ENCODE data around the gene ZIC2. TPM values are rescaled to one million over a fixed set of nuclear protein-coding genes. Genes with fewer than 3 reads are reported as not detected.
"Not testable (repeated sequence)": the region's sequence is repeated elsewhere in the genome, so short reads cannot be mapped to it uniquely, and the experiment has no call there.

ZIC2 gene
- total and polyA plus RNA-seq, 2 of the 4 experiments (the other 2 are of a cell fraction), result not detected

DNA sequence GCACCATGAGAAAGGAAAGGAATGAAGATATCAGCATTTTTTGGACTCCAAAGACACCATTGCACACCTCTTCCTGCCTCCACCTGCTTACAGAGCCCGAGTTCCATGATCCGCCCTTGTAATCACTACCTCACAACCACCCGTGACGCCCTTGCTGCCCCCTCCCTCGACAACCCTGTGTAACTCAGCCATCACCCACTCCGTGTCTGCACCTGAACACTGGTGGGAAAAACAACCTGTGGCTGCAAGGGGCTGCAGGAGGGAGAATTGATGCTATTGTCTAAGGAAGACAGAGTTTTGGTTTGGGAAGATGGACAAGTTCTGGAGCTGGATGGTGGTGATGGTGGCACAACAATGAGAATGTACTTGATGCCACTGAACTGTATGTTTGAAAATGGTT, 37.0 kb upstream of the ZIC2 start:
- no peak overlapping the region for H2BK120ac ChIP-seq (ENCODE audit: low read depth, low read length)
- no peaks in the 10 kb centered on the region for H3K36me3 ChIP-seq (ENCODE audit: control insufficient read depth, insufficient read depth, low read length)
- H3K4me2 ChIP-seq (ENCODE audit: low read depth, low read length), result no peak overlapping the region
- H3K18ac ChIP-seq (ENCODE audit: low read depth, low read length), result no peak overlapping the region
- no peak overlapping the region for H3K4me3 ChIP-seq (ENCODE audit: insufficient read depth, low read depth, low read length)
- H3K9me3 ChIP-seq (ENCODE audit: control insufficient read depth, insufficient read depth, low read length), result no peaks in the 10 kb centered on the region
- H3K4ac ChIP-seq (ENCODE audit: low read depth, low read length), result no peak overlapping the region
- BruUV-seq (replicated peaks), result no TSS peak
- H4K5ac ChIP-seq (ENCODE audit: low read depth, low read length), result no peak overlapping the region
- no peak overlapping the region for H2BK5ac ChIP-seq (ENCODE audit: low read depth, low read length, poor library complexity, severe bottlenecking)
- in situ Hi-C loops (cut with MboI; ENCODE audit: low sequenced_read_pairs) (no loop called here), intact Hi-C loops (cut with micrococcal nuclease) (no loop called here), dilution Hi-C loops (cut with HindIII; ENCODE audit: low sequenced_read_pairs, unreplicated experiment) (no loop called here)
- CTCF ChIA-PET, result no interaction called here
- no peak overlapping the region for H2AK9ac ChIP-seq (replicated peaks; ENCODE audit: low read depth, low read length, poor library complexity)
- POLR2A ChIA-PET (ENCODE audit: unreplicated experiment), result no interaction called here
- no peak overlapping the region for H3K9ac ChIP-seq (ENCODE audit: low read depth, low read length)
- no peak overlapping the region for H3K56ac ChIP-seq (ENCODE audit: extremely low read depth, insufficient read depth, low read length)
- H4K20me1 ChIP-seq (ENCODE audit: insufficient read depth, low read length), result no peaks in the 10 kb centered on the region; the same call in 1 of the 2 replicates
- H3K27me3 ChIP-seq (ENCODE audit: control insufficient read depth, insufficient read depth, low read length), result peaks cover 28% of the 10 kb centered on the region
- H2AK5ac ChIP-seq (ENCODE audit: low read depth, low read length), result no peak overlapping the region
- H3K23ac ChIP-seq (ENCODE audit: low read depth, low read length), result no peak overlapping the region
- no peaks in the 10 kb centered on the region for H3K79me1 ChIP-seq (ENCODE audit: low read depth in 1 of 2, low read length in 2 of 2)
- no peak for TF ChIP-seq FOS (IDR thresholded peaks at IDR 0.05; ENCODE audit: low read depth, low read length)
- TF ChIP-seq, protein P1, sequence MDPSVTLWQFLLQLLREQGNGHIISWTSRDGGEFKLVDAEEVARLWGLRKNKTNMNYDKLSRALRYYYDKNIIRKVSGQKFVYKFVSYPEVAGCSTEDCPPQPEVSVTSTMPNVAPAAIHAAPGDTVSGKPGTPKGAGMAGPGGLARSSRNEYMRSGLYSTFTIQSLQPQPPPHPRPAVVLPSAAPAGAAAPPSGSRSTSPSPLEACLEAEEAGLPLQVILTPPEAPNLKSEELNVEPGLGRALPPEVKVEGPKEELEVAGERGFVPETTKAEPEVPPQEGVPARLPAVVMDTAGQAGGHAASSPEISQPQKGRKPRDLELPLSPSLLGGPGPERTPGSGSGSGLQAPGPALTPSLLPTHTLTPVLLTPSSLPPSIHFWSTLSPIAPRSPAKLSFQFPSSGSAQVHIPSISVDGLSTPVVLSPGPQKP (IDR thresholded peaks at IDR 0.05; ENCODE audit: borderline replicate concordance, low read depth, low read length), result no peak
- no peak for TF ChIP-seq RFX5 (IDR thresholded peaks at IDR 0.05; ENCODE audit: low read depth, low read length)
- TF ChIP-seq, protein P2, sequence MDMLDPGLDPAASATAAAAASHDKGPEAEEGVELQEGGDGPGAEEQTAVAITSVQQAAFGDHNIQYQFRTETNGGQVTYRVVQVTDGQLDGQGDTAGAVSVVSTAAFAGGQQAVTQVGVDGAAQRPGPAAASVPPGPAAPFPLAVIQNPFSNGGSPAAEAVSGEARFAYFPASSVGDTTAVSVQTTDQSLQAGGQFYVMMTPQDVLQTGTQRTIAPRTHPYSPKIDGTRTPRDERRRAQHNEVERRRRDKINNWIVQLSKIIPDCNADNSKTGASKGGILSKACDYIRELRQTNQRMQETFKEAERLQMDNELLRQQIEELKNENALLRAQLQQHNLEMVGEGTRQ (IDR thresholded peaks at IDR 0.05; ENCODE audit: low read depth, low read length), result no peak
- WGBS, 2 experiments (ENCODE audit: extremely low coverage in 2 of 2, insufficient read length in 1 of 2), result no CpG with 5 or more reads among the region's 6 CpGs
- no peak overlapping the region for H2BK15ac ChIP-seq (ENCODE audit: low read depth, low read length)
- no peak overlapping the region for H3K27ac ChIP-seq (ENCODE audit: insufficient read depth, low read length)
- ATAC-seq (ENCODE audit: low read depth) (no peak), DNase-seq (no peak)
- no peaks in the 10 kb centered on the region for H3K9me1 ChIP-seq (ENCODE audit: insufficient read depth, low read length)
- H2AFZ ChIP-seq (replicated peaks; ENCODE audit: low read length, poor library complexity), result no peak overlapping the region
- no peak overlapping the region for H2BK20ac ChIP-seq (ENCODE audit: low read depth, low read length)
- H4K91ac ChIP-seq (ENCODE audit: insufficient read depth, low read depth, low read length), result no peak overlapping the region
- H4K8ac ChIP-seq (ENCODE audit: low read depth in 2 of 2, low read length in 2 of 2), result no peak overlapping the region
- no peak overlapping the region for H3K14ac ChIP-seq (replicated peaks; ENCODE audit: low read depth, low read length)
- H3K4me1 ChIP-seq (ENCODE audit: control insufficient read depth, insufficient read depth, low read length), result no peaks in the 10 kb centered on the region

DNA sequence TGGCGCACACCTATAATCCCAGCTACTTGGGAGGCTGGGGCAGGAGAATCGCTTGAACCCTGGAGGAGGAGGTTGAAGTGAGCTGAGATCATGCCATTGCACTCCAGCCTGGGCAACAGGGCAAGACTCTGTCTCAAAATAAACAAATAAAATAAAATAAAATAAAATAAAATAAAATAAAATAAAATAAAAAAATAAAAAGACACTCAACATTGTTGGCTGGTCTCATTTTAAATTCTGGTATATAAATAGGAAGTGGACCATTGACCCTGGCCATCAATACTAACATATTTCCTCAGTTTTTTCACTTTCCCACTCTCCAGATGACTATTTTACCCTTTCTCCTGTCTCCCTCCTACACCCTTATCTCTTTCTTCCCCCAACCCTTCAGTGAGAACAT, 36.1 kb upstream of the ZIC2 start:
- H3K56ac ChIP-seq (ENCODE audit: extremely low read depth, insufficient read depth, low read length); H2BK120ac ChIP-seq (ENCODE audit: low read depth, low read length); H3K9ac ChIP-seq (ENCODE audit: low read depth, low read length); H3K4me3 ChIP-seq (ENCODE audit: insufficient read depth, low read depth, low read length); H3K9me3 ChIP-seq (ENCODE audit: control insufficient read depth, insufficient read depth, low read length); H3K4me2 ChIP-seq (ENCODE audit: low read depth, low read length); intact Hi-C loops (cut with micrococcal nuclease); H3K23ac ChIP-seq (ENCODE audit: low read depth, low read length); ATAC-seq (ENCODE audit: low read depth); H3K79me1 ChIP-seq (ENCODE audit: low read depth in 1 of 2, low read length in 2 of 2); H2AK5ac ChIP-seq (ENCODE audit: low read depth, low read length); H3K18ac ChIP-seq (ENCODE audit: low read depth, low read length); H2BK5ac ChIP-seq (ENCODE audit: low read depth, low read length, poor library complexity, severe bottlenecking); H3K4me1 ChIP-seq (ENCODE audit: control insufficient read depth, insufficient read depth, low read length); H4K8ac ChIP-seq (ENCODE audit: low read depth in 2 of 2, low read length in 2 of 2); POLR2A ChIA-PET (ENCODE audit: unreplicated experiment); H3K27ac ChIP-seq (ENCODE audit: insufficient read depth, low read length); H2BK20ac ChIP-seq (ENCODE audit: low read depth, low read length); H4K91ac ChIP-seq (ENCODE audit: insufficient read depth, low read depth, low read length); BruUV-seq (replicated peaks); CTCF ChIA-PET; in situ Hi-C loops (cut with MboI; ENCODE audit: low sequenced_read_pairs); H3K4ac ChIP-seq (ENCODE audit: low read depth, low read length); H2AK9ac ChIP-seq (replicated peaks; ENCODE audit: low read depth, low read length, poor library complexity); H2BK15ac ChIP-seq (ENCODE audit: low read depth, low read length); DNase-seq; H2AFZ ChIP-seq (replicated peaks; ENCODE audit: low read length, poor library complexity); dilution Hi-C loops (cut with HindIII; ENCODE audit: low sequenced_read_pairs, unreplicated experiment); H3K36me3 ChIP-seq (ENCODE audit: control insufficient read depth, insufficient read depth, low read length); H4K20me1 ChIP-seq (ENCODE audit: insufficient read depth, low read length); H3K14ac ChIP-seq (replicated peaks; ENCODE audit: low read depth, low read length); H3K9me1 ChIP-seq (ENCODE audit: insufficient read depth, low read length); H4K5ac ChIP-seq (ENCODE audit: low read depth, low read length): not testable (repeated sequence)
- peaks cover 33% of the 10 kb centered on the region for H3K27me3 ChIP-seq (ENCODE audit: control insufficient read depth, insufficient read depth, low read length)
- WGBS, 2 experiments (ENCODE audit: extremely low coverage in 2 of 2, insufficient read length in 1 of 2), result no CpG with 5 or more reads among the region's 2 CpGs

Data from IMR-90 (cell line).